Umbilical cord (tissue), 2 donors: ENCODE results near the gene GPC6. TPM values are rescaled to one million over a fixed set of nuclear protein-coding genes. Genes with fewer than 3 reads are reported as not detected.

Experiments used
- DNase-seq: peaks from one replicate; pipeline ENCODE4 v3.0.0-alpha.2; 2015; ENCODE audit warnings: low spot score
- total RNA-seq: library from RNA; depleted of rRNA; stranded (reverse); fragments of >200 nt; gene quantifications from one replicate; pipeline ENCODE4 v1.2.3, GENCODE V29; 2014; ENCODE audit warnings: low replicate concordance; ENCODE audit not compliant: insufficient read depth

Gene GPC6
- total RNA-seq, 1 donor from 2014 or later = 37.6 TPM

DNA sequence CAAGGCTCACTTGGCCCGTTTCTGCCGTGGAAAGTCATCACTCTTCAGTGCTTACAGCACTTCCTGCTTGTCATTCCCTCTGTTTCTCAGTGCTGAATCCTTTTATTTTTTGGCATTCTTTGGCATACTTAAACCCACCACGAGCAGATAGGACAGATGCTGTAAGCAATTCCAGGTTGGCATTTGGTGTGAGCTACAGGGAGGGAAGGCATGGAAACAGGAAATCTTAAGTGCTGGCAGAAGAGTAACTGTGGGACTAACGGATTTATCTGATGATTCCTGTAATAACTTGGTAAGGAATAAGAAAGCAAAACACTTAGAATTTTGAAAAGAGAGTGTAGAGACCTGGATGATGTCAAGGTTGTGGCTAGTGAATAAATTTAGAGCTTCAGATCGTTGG is 273.4 kb downstream of the GPC6 start:
- DNase-seq = peak; percentile 13

DNA sequence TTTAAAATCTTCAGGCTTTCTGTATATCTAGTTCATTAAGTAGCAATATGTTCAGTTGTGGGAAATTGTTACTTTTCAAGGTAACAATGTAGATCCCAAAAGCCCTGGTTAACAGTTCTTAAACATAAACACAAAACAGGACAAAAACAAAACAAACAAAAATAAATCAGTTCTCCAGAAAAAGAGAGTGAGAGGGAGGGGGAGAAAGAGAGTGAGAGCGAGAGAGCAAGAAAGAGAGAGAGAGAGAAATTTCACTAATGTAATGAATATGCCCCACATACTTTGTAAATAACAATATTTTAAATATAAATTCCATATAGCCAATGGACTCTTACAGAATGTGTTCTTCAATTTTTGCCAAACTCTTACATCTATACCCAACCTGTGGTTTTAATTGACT is 275.5 kb downstream of the GPC6 start:
- no peak for DNase-seq

DNA sequence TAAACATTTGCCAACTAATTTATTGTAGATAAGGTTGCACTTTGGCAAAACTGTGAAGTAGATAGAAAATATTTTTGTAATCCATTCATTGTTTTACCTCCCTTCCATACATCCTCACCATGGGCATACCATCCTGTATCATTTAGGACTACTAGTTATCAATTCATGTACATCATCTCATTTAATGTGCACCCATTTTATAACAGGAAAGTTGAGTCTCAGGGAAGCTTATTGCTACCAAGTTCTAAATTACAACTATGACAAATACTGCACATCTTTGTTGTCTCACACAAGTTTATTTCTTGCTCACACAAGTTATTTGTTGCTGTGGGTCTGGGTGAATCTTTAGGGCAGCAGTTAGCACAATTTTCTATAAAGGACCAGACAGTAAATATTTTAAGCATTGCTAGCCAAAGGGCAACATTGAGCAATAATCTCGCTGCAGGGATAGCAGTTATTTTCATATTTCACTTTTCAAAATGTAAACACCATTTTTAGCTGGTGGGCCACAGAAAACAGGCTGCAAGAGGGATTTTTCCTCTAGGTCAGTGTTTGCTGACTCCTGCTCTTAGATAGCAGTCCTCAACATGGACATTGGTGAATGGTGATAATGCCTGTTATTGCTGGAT is 276.5 kb downstream of the GPC6 start:
- DNase-seq = no peak

DNA sequence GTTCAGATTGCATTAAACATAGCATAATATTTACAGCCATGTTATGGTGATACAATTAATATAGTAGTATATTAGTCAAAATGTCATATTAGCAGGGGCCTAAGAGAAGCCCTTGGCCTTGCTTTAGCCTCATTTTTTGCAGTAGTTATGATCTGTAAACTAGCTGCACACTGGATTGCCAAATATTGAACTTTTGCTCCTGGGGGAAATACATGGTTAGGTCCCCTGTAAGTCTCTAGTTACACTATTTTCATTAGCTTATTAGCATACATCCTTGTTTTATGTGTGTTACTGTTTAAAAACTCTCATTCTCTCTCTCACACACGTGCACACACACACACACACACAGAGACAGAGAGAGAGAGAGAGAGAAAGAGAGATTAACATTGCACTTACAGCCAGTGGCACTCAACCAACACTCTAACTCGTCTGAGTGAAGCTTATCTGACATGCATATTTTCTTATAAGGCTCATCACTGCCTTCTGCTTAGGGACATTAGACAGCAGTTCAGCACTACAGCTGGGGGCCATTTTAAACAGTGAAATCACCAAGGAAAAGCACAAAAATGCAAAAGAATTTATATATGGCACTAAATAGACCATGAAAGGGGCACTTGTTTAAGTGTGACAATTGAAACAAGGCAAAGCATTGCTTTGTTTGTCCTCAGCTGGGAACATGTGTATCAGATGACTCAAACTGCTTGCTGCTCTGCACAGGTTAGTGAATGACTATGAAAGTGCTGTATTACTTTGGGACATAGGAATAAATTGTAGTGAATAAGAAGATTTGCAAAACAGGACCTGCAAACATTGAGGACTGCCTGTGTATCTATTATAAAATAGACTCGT is 278.7 kb downstream of the GPC6 start:
- DNase-seq = peak; percentile 73

DNA sequence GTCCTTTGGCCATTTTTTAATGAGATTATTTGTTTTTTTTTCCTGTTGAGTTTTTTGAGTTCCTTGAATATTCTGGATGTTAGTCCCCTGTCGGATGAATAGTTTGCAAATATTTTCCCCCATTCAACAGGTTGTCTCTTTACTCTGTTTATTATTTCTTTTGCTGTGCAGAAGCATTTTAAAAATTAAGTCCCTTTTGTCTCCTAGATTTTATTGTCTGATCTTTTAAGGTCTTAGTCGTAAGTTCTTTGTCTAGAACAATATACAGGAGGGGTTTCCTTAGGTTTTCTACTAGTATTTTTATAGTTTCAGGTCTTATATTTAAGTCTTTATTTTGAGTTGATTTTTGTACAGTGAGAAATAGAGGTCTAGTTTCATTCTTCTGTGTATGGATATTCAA is 284.4 kb downstream of the GPC6 start:
- DNase-seq = no peak

DNA sequence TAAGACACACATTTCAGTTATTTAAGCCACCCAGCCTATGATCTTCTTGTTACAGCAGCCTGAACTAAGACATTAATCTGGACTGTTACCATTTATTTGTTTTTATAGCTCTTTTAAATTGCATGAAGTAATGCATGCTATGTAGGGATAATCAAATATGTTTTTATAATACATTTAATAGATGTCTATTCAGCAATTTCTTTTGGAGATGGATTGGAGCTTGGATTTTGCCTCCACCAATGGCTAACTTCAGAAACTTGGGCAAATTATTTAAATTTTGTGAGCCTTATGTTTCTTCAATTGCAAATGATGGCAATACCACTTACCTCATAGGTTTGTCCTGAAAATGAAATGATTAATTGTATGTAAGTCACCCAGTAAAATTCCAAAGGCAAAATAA is 288.7 kb downstream of the GPC6 start:
- DNase-seq = no peak

DNA sequence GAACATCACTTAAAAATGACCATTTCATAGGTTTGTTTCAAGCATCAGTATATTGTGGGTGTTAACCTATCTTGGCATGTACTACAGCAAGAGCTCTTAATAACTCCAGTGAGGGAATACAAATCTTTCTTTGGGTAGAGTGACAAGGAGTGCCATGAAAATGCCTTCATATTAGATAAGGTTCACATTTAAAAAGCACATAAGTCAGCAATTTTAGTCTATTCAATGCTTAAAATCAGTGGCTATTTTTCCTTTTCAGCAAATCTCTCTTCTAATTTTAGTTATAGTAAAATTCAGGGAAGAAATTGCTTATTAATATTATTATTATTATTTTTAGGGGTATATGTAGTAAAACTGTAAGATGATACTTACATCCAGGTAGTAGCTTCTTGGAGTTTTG is 291.1 kb downstream of the GPC6 start:
- no peak for DNase-seq

DNA sequence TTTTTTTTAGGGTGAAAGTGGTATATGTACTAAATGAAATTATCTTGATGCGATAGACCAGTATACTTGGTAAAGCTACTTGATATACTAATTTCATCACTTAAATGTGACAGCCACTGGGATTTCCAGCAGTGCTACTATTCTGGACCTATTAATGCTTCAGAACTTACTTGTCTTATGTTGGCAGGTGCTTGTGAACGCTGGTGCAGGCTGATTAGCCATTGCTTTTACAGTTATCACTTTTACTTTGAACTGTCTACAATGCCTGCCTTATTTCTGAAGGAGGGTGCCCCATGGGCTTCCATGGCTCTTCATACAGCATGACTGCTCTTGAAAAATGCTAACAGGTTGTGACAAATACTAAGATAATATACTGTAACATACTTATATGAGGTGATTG is 294.7 kb downstream of the GPC6 start:
- DNase-seq = no peak

DNA sequence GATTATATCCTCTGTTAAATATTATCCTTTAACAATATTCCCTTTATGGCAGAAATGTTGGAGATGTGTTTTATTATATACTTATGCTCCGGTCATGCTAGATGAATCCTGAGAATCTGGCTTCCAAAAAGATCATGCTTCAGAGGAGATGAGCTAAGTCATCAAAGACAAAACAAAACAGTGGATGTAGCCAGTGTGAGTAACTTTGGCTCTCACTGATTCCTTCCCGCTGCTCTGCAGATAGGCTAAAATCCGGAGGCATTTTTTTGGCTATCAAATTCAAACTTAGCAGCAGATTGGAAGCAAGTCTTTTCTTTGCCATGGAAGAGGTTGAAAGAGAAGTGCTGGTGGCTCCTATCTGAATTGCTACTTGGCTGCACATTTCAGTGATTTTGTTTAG is 295.9 kb downstream of the GPC6 start:
- peak; percentile 32 for DNase-seq

DNA sequence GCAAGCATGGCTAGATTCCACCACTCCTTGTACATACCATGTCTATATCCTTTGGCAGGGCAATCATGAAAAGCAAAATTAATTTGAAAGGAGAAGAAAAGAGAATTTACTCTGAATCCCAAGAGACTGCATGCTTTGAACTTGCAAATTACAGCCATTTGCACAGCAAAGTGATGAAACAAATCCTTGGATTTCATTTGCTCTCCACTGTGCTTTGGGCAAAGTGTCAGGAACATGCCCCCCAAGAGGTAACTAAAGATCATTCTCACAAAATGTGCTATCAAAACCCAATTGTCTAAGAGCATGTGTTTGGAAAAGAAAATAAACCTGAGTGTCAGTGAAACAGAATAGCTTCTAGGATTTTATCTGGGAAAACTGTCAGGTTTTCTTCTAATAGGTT is 298.5 kb downstream of the GPC6 start:
- no peak for DNase-seq

DNA sequence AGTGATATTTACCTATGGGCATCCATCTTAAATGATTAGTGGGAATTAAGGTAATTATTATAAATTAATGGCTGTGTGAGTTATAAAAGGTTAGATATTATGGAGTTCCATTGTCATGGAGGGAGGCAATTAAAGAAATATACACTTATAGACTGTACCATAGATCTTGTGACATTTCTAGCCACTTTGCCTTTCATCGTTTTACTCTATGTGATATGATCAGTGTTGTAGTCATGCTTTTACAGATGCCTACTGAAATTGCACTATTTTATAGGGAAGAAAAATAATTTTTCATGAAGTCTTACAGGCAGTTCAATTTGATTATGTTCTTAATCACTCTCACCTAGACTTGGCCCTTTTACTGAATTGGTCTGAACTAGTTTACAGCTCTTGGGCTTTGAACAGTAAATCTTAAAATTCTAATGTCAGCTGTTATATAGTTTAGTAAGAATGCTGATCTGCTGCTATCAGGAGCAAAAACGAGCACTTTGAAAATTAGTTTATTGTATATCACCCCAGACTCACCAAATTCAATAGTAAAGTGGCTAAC is 301.2 kb downstream of the GPC6 start:
- no peak for DNase-seq

DNA sequence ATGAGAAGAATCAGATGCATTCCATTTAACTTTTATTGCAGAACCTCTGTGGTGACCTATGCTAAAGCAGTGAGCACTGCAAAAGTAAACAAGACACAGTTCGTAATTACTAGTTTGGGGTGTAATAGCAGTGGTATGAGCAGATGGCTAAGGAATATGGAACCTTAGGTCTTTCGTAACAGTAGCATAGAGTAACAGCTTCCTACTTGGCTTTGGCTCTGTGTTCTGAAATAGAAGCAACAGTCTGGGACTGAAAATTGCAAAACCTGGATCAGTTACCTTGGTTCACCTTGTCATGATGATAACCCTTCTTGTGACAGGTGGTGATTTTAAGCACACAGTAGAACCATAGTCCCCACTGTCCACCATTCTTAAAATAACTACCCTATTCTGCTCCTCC is 303.4 kb downstream of the GPC6 start:
- no peak for DNase-seq

DNA sequence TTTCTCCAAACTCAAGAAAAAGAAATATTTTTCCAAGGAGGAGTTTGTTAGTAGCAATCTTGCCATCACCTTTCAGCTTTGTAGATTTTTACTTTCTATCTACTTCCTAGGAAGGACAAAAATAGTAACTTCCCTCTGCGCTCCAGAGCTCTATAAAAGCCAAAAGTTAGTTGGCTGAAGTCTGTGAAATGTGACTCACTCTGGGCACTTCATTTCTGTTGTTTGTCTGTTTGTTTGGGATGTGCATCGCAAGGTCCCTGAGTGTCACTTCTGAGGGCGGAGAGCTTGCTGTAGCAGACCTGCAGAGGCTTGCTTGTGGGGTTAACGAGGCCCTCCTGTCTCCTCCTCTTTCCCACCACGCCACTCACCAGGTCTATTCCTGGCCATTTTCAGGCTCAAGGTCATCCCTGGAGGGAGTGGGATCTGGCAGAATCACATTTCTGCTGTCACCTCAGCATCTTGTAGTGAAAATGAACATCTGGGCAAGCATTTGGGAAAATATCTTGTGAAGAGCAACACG is 307.6 kb downstream of the GPC6 start:
- no peak for DNase-seq

DNA sequence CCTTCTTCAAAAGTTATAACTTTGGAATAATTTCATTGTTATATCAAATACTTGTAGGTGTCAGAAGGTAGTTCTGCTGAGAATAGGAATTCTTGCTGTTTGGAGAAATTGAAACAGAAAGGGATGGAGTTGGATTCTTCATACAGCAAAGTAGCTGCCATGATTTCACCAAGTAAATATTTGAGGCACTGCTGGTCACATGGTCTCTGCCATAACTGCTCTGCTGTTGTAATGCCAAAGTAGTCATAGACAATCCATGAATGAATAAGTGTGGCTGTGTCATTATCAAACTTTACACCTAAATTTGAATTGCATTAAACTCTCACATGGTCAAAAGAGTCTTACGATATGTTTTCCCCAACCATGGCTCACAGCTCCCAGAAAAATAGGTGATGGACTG is 308.6 kb downstream of the GPC6 start:
- DNase-seq = no peak

DNA sequence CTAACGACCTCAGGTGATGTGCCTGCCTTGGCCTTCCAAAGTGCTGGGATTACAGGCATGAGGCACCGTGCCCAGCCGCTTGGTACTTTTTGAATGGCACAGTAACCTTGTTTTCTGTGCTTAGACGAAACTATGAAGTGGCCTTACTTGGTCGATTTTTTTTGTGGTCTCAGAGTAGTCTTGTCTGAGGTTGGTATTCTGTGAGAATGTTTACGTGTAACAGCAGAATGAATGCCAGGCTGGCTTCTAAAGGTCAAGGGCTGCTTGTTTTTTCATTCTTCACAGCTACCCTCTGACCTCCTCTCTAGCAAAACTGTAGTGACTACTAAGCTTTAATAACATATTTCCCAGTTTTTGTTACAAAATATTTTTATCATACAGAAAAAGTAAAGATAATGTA is 313.3 kb downstream of the GPC6 start:
- no peak for DNase-seq

DNA sequence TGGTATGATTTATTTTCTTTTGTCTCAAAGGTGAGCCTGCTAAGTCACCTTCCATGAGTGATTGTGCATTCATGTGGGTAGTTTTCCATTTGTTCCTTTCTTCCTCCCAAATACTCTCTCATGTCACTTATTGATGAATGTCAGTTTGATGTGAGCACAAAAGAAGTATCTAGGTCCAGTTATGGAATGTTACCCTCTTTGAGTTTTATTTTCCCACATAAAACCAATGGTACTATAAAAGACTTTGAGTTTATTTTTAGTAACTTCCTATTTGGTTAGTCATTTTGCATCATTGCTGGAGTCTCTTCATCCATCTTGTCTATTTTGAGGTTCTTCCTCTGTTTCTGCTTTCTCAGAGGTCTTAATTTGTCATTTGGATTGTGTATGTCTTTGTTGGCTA is 321.3 kb downstream of the GPC6 start:
- no peak for DNase-seq

DNA sequence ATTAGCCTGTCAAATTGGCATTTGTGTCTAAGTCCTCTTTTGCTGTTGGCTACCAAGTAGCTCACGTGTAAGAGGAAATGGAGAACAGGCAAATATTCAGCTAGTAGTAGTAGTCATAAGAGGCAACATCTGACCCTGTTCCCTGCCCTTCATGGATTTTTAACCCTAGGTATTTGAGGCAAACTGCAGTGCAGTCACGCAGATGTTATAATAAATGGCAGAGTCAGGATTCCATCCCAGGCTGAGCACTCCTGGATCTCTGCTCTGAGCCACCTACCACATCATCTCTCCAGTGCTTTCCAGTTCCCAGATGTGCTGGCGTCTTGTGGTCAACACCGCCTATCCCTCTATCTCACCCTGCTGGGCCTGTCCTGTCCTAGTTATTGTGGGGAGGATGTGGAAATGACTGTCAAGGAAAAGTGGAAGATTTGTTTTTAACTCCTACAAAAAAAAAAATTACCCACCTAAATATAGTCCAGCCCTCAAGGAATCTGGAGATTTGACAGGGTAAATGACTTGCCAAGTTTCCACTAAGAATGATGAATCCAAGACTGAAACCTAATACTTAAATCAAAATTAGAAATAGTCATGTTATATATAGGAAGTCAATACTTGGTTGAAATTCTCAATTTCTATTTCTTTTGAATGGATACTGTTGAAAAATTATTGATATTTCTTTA is 322.9 kb downstream of the GPC6 start:
- no peak for DNase-seq

DNA sequence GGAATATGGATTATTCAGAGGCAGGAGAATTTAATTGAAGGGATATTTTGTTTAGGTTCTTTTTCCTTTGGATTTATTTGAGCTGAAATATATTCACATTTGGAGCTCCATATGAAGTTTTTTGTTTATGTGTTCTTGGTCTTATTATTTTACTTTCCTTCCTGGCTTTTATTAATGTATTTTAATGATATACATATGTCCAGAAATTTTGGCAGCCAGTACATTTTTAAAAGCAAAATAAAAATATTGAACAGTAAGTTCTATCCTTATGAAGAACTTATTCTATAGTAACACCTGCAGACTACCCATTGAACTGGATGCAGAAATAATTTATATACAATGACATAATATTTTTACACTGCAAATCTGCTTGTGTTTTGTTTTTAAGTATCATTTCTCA is 323.6 kb downstream of the GPC6 start:
- DNase-seq = no peak

DNA sequence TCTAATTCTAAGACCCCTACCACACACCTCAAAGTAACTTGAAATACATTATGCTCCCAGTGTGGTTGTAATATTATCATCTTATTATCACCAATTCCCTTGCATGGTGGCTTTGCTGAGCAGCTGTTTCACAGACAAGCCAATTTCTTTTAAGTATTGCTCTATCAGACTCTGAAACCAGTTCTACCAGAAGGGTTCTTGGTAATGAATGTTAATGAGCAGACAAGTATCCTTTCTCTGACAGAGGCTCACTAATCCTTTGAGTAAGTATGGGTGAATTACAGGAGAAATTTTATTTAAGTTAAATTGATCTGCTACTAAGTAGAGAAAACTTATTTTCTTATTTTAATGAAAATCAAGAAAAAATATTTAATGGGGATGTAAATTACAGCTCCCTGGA is 326.0 kb downstream of the GPC6 start:
- no peak for DNase-seq

DNA sequence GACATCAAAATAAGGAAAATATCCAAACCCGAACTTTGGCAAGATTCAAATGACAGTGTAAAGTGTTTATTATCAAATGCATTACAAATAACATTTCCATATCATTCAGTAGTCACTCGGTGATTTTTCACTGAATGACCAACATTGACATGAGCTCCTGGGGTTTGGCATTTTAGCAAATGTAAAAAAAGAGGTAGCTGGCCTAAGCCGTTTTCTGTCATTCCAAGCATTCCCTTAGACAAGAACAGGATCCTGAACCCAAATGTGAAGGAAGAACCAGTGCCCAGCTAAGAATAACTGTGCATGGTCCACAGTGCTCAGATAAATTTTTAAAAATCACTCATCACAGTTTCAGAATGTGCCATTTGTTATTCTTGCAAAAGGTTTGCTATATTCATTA is 327.9 kb downstream of the GPC6 start:
- DNase-seq = no peak

DNA sequence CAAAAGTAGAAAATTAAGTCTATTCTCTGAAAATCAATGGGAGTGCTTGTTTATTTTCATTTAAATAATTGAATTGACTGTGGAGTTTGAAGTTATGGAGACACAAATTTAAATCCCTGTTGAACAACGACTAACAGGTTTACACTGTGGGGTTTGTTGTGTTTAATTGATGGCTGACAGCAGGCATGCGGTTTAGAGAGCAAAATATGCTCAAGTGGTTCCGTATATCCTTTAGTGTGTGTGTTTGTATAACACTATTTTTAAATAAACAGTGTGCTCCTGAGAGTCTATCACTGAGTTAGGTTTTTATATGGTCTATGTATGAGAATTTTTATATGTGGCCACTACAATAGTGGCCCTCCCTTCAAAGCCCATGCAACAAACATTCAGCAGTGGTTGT is 332.0 kb downstream of the GPC6 start:
- no peak for DNase-seq

DNA sequence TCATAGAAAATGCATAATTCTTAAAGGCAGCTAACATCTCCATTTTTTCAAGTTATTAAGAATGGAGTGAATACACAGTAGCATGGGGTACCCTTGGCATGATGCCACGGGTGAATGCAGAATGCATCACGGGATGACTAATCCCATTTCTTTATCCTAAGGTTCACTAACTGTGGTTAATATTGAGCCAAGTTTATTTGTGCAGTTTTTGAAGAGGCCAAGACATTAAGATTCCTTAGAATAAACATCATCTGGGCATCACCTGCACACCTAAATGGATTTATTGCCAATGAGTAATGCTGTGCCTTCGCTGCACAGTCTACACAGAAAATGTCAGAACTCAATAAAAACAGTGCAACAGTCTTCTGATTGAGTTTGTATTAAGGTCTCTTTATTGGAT is 333.1 kb downstream of the GPC6 start:
- DNase-seq = no peak
